Fibroblast of the aortic adventitia (primary cell): Measurements from ENCODE around the gene DNAL4. TPM values are rescaled to one million over a fixed set of nuclear protein-coding genes. Genes with fewer than 3 reads are reported as not detected.

Source experiments
- DNase-seq: peaks from one replicate; pipeline ENCODE4 v3.0.0-alpha.2; 2010; ENCODE audit warnings: low read depth
- H3K4me3 ChIP-seq: 2 replicates; pipeline ENCODE4 v1.5.1; 2011; ENCODE audit warnings: low read depth, mild to moderate bottlenecking, control low read depth, low read length, moderate library complexity
- total RNA-seq: library from RNA; depleted of rRNA; stranded (reverse); fragments of >200 nt; gene quantifications from 2 replicates; pipeline ENCODE4 v1.2.3, GENCODE V29; 2012; ENCODE audit warnings: low replicate concordance
- TF ChIP-seq, protein P1 (sequence below): IDR thresholded peaks from 2 replicates; pipeline ENCODE4 v1.5.1; 2011; ENCODE audit warnings: mild to moderate bottlenecking, low read length, control low read depth, inconsistent platforms; ENCODE audit not compliant: insufficient read depth

Gene DNAL4
- total RNA-seq, 1 donor = 11.0 TPM

GRCh38 chr22:38735126-38735464 is 58.8 kb downstream of the DNAL4 start:
- H3K4me3 ChIP-seq = no peak overlapping the region
- TF ChIP-seq, protein P1, sequence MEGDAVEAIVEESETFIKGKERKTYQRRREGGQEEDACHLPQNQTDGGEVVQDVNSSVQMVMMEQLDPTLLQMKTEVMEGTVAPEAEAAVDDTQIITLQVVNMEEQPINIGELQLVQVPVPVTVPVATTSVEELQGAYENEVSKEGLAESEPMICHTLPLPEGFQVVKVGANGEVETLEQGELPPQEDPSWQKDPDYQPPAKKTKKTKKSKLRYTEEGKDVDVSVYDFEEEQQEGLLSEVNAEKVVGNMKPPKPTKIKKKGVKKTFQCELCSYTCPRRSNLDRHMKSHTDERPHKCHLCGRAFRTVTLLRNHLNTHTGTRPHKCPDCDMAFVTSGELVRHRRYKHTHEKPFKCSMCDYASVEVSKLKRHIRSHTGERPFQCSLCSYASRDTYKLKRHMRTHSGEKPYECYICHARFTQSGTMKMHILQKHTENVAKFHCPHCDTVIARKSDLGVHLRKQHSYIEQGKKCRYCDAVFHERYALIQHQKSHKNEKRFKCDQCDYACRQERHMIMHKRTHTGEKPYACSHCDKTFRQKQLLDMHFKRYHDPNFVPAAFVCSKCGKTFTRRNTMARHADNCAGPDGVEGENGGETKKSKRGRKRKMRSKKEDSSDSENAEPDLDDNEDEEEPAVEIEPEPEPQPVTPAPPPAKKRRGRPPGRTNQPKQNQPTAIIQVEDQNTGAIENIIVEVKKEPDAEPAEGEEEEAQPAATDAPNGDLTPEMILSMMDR = no peak
- DNase-seq = no peak

- no peak for DNase-seq
- H3K4me3 ChIP-seq = no peak overlapping the region
- TF ChIP-seq, protein P1 = no peak
Observed at GRCh38 chr22:38734421-38735100, 59.4 kb downstream of the DNAL4 start.

DNA sequence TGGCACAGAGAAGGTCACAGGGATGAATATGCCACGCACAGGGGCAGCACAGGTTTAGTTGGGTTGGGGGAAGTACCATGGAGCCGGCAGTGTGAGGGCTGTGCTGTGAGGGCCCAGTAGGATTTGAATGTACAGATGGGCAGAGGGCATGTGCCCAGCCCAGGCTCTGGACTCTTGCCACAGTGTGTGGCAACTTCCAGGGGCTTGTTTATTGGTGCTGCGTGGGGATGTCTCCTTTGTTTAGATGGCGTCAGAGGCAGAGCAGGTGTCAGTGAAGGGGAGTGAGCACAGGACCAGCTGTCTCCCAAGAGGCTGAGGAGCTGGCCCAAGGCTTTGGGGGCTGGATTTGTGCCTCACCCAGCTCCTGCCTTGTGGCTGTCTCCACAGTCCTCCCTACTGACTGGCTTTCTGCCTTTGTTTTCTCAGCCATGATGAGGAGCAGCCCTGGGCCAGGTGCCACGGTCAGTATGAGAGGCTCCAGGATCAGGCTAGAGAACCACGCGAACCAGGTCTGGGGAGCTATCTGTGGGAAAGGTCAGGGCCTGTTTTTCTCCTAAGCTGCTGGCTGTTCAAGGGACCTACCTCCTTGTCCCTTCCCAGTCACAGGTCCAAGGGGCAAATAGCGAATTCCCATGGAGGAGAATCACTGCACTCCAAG is 60.1 kb downstream of the DNAL4 start:
- DNase-seq = peak; percentile 33
- no peak overlapping the region for H3K4me3 ChIP-seq
- TF ChIP-seq, protein P1 = no peak

- no peak overlapping the region for H3K4me3 ChIP-seq
- DNase-seq = peak; percentile 16
- TF ChIP-seq, protein P1 = peak; percentile 69
Observed at GRCh38 chr22:38733329-38733723, 60.6 kb downstream of the DNAL4 start.

- DNase-seq = no peak
- TF ChIP-seq, protein P1 = no peak
- H3K4me3 ChIP-seq = no peak overlapping the region
Observed at GRCh38 chr22:38732251-38732815, 61.6 kb downstream of the DNAL4 start.

- H3K4me3 ChIP-seq = no peak overlapping the region
- no peak for DNase-seq
- TF ChIP-seq, protein P1 = no peak
Observed at GRCh38 chr22:38731703-38732161, 62.2 kb downstream of the DNAL4 start.
